K562 (cell line): ENCODE measurements around the gene SPATA32. TPM values are rescaled to one million over a fixed set of nuclear protein-coding genes. Genes with fewer than 3 reads are reported as not detected.

Experiments
- CBFA2T2 ChIP-seq: fragments of 450-650 bp; conservative IDR thresholded peaks from 2 replicates; pipeline ENCODE4 v1.6.1; 2017; ENCODE audit warnings: mild to moderate bottlenecking
- CTBP1 ChIP-seq: fragments of 450-650 bp; IDR thresholded peaks from 2 replicates; pipeline ENCODE4 v1.6.1; 2016; ENCODE audit warnings: borderline replicate concordance
- FOS ChIP-seq: IDR thresholded peaks from 3 replicates; pipeline ENCODE4 v1.6.1; 2011; ENCODE audit not compliant: insufficient read length; ENCODE audit errors: extremely low read depth
- HDGF ChIP-seq: fragments of 450-650 bp; IDR thresholded peaks from 2 replicates; pipeline ENCODE4 v1.6.1; 2016
- HLTF ChIP-seq: fragments of 450-650 bp; IDR thresholded peaks from 2 replicates; pipeline ENCODE4 v1.6.1; 2016
- LCOR ChIP-seq: sonication (generic); formaldehyde crosslinking; IDR thresholded peaks from 2 replicates; pipeline ENCODE4 v1.8.0; 2022; ENCODE audit warnings: mild to moderate bottlenecking, missing genetic modification reagents
- MCM2 ChIP-seq: fragments of 450-650 bp; IDR thresholded peaks from 2 replicates; pipeline ENCODE4 v1.6.1; 2017; ENCODE audit warnings: low read depth, mild to moderate bottlenecking
- MEF2D ChIP-seq: conservative IDR thresholded peaks from 2 replicates; pipeline ENCODE4 v1.6.1; 2016; ENCODE audit warnings: low read depth, missing genetic modification characterization, missing compliant biosample characterization
- MYNN ChIP-seq, 2 experiments: sonication (generic); formaldehyde crosslinking in 1 of 2; IDR thresholded peaks; 2 replicates each; pipeline versions ENCODE4 v1.5.0 to v1.6.1; 2016 to 2020; ENCODE audit warnings: antibody characterized with exemption in 1 of 2, missing genetic modification reagents in 1 of 2
- NFE2 ChIP-seq: IDR thresholded peaks from 2 replicates; pipeline ENCODE4 v1.6.1; 2014; ENCODE audit warnings: antibody characterized with exemption, low read depth
- NFIC ChIP-seq: fragments of 450-650 bp; IDR thresholded peaks from 2 replicates; pipeline ENCODE4 v1.6.1; 2017; ENCODE audit warnings: mild to moderate bottlenecking, inconsistent platforms
- polyA plus RNA-seq, 8 experiments: library from polyadenylated mRNA; depleted of rRNA in 4 of 8; stranded (reverse) in 5 of 8; unstranded in 3 of 8; fragments of >200 nt; fragmentation: Nextera tagmentation in 2 of 8; fragmentation: Illumina TruSeq in 1 of 8; extraction: Ambion mirVana in 2 of 8; extraction: Trizol in 1 of 8; gene quantifications; 2 replicates each; pipeline versions ENCODE4 v1.2.1 to v1.2.3, GENCODE V29; 2011 to 2014; ENCODE audit warnings: inconsistent platforms in 1 of 8, missing spikeins in 1 of 8
- total RNA-seq, 7 experiments: library from RNA; depleted of rRNA in 6 of 7; stranded (reverse); fragments of >200 nt in 6 of 7; fragmentation: Illumina TruSeq in 2 of 7; extraction: Trizol in 2 of 7; gene quantifications; 2 replicates each; pipeline versions ENCODE4 v1.2.1 to v1.2.3, GENCODE V29; 2011 to 2021; ENCODE audit warnings: low replicate concordance in 1 of 7
- TF ChIP-seq, protein P1 (sequence below): sonication (generic); formaldehyde crosslinking; IDR thresholded peaks from 2 replicates; pipeline ENCODE4 v1.9.0; 2022; ENCODE audit warnings: mild to moderate bottlenecking, missing genetic modification reagents

SPATA32 gene
- total and polyA plus RNA-seq, 9 of the 15 experiments (the other 6 are each of a cell fraction or from before 2014, with no cell fraction given): 0.03 to 0.06 TPM; not detected in 7

DNA sequence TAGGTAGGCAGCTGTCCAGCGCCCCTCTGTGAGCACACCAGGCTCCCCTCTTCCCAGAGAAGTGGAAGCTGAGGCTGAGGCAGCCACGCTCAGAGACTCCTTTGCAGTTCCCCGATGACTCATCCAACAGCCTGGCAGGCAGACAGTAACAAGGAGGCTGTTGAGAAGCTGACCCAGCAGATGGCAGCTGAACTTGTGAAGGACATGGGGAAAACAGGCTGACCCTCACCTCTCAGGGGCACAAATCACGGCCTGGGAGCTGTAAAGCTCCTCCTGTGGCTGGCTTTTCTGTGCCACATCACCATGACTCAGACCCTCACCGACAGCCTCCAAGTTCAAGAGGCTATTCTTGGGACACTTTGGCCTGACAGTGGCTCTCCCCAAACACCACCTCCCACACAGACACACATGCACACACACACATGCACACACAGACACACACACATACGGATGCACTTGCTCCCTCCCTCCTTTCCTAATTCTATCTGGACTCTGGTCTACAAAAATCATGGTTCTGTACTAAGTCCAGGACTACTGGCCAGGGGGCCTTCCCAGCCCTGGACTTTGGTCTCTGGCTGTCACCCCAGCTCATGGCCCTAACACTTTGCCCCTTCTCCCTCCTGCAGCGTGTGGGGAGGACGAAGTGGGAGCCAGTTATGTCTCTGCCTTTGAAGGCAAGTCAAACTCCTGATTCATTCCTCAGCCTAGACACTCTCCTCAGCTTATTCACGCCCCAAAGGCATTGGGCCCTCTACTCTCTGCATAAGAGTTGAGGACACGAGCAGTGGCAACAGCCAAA is 31.7 kb upstream of the SPATA32 start (continued):
- TF ChIP-seq LCOR (CRISPR knock-in tag): no peak
- peak; percentile 59 for TF ChIP-seq CBFA2T2
- TF ChIP-seq MYNN (IDR thresholded peaks at IDR 0.05): peak; percentile 34; the same call in 1 of the 2 replicates
- TF ChIP-seq MYNN (CRISPR knock-in tag; IDR thresholded peaks at IDR 0.05): no peak
- peak; percentile 13 for TF ChIP-seq FOS
- TF ChIP-seq MCM2: no peak
- TF ChIP-seq NFE2: peak; percentile 68; the same call in 1 of the 2 replicates
- TF ChIP-seq MEF2D: peak; percentile 85
- TF ChIP-seq NFIC: peak; percentile 20; the same call in 1 of the 2 replicates
- peak; percentile 77; the same call in 1 of the 2 replicates for TF ChIP-seq HDGF
- TF ChIP-seq, protein P1, sequence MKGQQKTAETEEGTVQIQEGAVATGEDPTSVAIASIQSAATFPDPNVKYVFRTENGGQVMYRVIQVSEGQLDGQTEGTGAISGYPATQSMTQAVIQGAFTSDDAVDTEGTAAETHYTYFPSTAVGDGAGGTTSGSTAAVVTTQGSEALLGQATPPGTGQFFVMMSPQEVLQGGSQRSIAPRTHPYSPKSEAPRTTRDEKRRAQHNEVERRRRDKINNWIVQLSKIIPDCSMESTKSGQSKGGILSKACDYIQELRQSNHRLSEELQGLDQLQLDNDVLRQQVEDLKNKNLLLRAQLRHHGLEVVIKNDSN (CRISPR knock-in tag): no peak
- 0 out of 2 replicates have a peak, but pooled peaks have one; percentile 23 for TF ChIP-seq HLTF
- 0 out of 2 replicates have a peak, but pooled peaks have one; percentile 28 for TF ChIP-seq CTBP1
